Lung (tissue), 12 donors: ENCODE results near the gene CRBN. TPM values are rescaled to one million over a fixed set of nuclear protein-coding genes. Genes with fewer than 3 reads are reported as not detected.

ENCODE experiments used
- ATAC-seq: fragments of 200-7000 bp; cut with Tn5 transposase; one replicate; pipeline ENCODE4 v1.9.1; 2020; ENCODE audit warnings: moderate number of reproducible peaks; ENCODE audit not compliant: insufficient read depth, low FRiP score
- DNase-seq, 3 donors: peaks; one replicate each; pipeline ENCODE4 v3.0.0-alpha.2; 2013 to 2017
- H3K27ac ChIP-seq, 2 donors: one replicate each; pipeline ENCODE4 v1.5.1; 2013; ENCODE audit warnings: mild to moderate bottlenecking in 2 of 2, moderate library complexity in 2 of 2, control low read depth in 1 of 2, inconsistent platforms in 1 of 2, low read depth in 1 of 2, low read length in 1 of 2
- H3K27me3 ChIP-seq, 3 donors: one replicate each; pipeline ENCODE4 v1.5.1; 2013; ENCODE audit warnings: low read length in 2 of 3; ENCODE audit not compliant: control insufficient read depth in 3 of 3, insufficient read depth in 3 of 3
- H3K36me3 ChIP-seq, 4 donors: one replicate each; pipeline ENCODE4 v1.5.1; 2013; ENCODE audit warnings: low read length in 4 of 4, mild to moderate bottlenecking in 1 of 4, moderate library complexity in 1 of 4; ENCODE audit not compliant: control insufficient read depth in 4 of 4, insufficient read depth in 4 of 4
- H3K4me1 ChIP-seq, 5 donors: one replicate each; pipeline ENCODE4 v1.5.1; 2013; ENCODE audit warnings: low read length in 5 of 5, mild to moderate bottlenecking in 2 of 5, moderate library complexity in 1 of 5; ENCODE audit not compliant: control insufficient read depth in 5 of 5, insufficient read depth in 5 of 5
- H3K4me3 ChIP-seq: one replicate; pipeline ENCODE4 v1.5.1; 2013; ENCODE audit warnings: mild to moderate bottlenecking, control low read depth, moderate library complexity
- H3K9ac ChIP-seq, 2 donors: one replicate each; pipeline ENCODE4 v1.5.1; 2013; ENCODE audit warnings: low read length in 2 of 2, control low read depth in 1 of 2; ENCODE audit not compliant: insufficient read depth in 1 of 2
- H3K9me3 ChIP-seq, 4 donors: one replicate each; pipeline ENCODE4 v1.5.1; 2013; ENCODE audit warnings: low read length in 3 of 4, mild to moderate bottlenecking in 1 of 4, moderate library complexity in 1 of 4; ENCODE audit not compliant: control insufficient read depth in 4 of 4, insufficient read depth in 3 of 4
- CTCF ChIP-seq: IDR thresholded peaks from 2 replicates; pipeline ENCODE4 v1.5.1; 2012; ENCODE audit warnings: mild to moderate bottlenecking; ENCODE audit errors: control extremely low read depth, extremely low read depth
- WGBS, 2 donors: extraction: QIAGEN DNeasy Blood & Tissue Kit; methylation state at CpG; one replicate each; pipeline ENCODE4 v1.1.7; 2013; 5-methylcytosine and 5-hydroxymethylcytosine counted together
- polyA plus RNA-seq, 2 donors: library from polyadenylated mRNA; stranded (reverse); fragments of 200-250 nt; gene quantifications; one replicate each; pipeline ENCODE4 v1.2.1, GENCODE V29; 2013
- total RNA-seq, 2 donors: library from RNA; depleted of rRNA in 1 of 2; stranded (reverse); fragments of >200 nt in 1 of 2; gene quantifications; one replicate each; pipeline ENCODE4 v1.2.1, GENCODE V29; 2014 to 2021
- donor health status: control.
- donor health status: control.
- donor health status: Bipolar disorder and iron deficiency.
- donor health status: healthy.
- donor health status: DM: yes; HTN: yes; CAD: no.

The CRBN gene
- total and polyA plus RNA-seq, 4 donors, result 20.9 to 132 (median 30.7) TPM

- Histone ChIP-seq H3K27me3 (no peaks in the 10 kb centered on the region), H3K9ac (no peak overlapping the region), H3K36me3 (peaks cover 4 to 20% (median 13%) of the 10 kb centered on the region in 4 donors), H3K4me3 (no peak overlapping the region), H3K27ac (no peak overlapping the region), H3K9me3 (no peaks in the 10 kb centered on the region), H3K4me1 (peaks cover 0 to 2% (median 0%) of the 10 kb centered on the region in 5 donors)
- 98 to 99% methylated on average over 4 of the region's 4 CpGs for WGBS, 2 donors
- ATAC-seq, result no peak
- no peak for TF ChIP-seq CTCF
- no peak for DNase-seq
Observed at GRCh38 chr3:3134750-3135448, 44.6 kb downstream of the CRBN start.

- Histone ChIP-seq H3K4me3 (no peak overlapping the region), H3K27me3 (no peaks in the 10 kb centered on the region), H3K36me3 (peaks cover 7 to 19% (median 12%) of the 10 kb centered on the region in 4 donors), H3K9ac (no peak overlapping the region), H3K4me1 (peaks cover 0 to 2% (median 0%) of the 10 kb centered on the region in 5 donors), H3K9me3 (no peaks in the 10 kb centered on the region), H3K27ac (no peak overlapping the region)
- WGBS, 2 donors, result 77 to 82% methylated on average over 6 of the region's 6 CpGs
- TF ChIP-seq CTCF, result no peak
- no peak for ATAC-seq
- no peak for DNase-seq
Observed at GRCh38 chr3:3133500-3133899, 46.0 kb downstream of the CRBN start.

- Histone ChIP-seq H3K36me3 (peaks cover 7 to 22% (median 11%) of the 10 kb centered on the region in 4 donors), H3K4me1 (peaks cover 6 to 11% (median 8%) of the 10 kb centered on the region in 5 donors), H3K4me3 (no peak overlapping the region), H3K9me3 (no peaks in the 10 kb centered on the region), H3K27me3 (no peaks in the 10 kb centered on the region), H3K9ac (no peak overlapping the region), H3K27ac (no peak overlapping the region)
- TF ChIP-seq CTCF, result no peak
- DNase-seq, result no peak
- ATAC-seq, result no peak
- WGBS, 2 donors, result 61 to 72% methylated on average over 5 of the region's 5 CpGs
Observed at GRCh38 chr3:3129579-3129978, 49.9 kb downstream of the CRBN start.
